OCI-LY1 (cell line): ENCODE data around the gene BBC3.

Source experiments
- EZH2 ChIP-seq: fragments of 200-600 bp; sonication (generic), shearing (Covaris generic); IDR thresholded peaks from 2 replicates; pipeline ENCODE4 v1.8.0; 2017; ENCODE audit warnings: borderline replicate concordance, mixed run types, mild to moderate bottlenecking, antibody characterized with exemption, low read length, moderate library complexity, mixed read lengths
- TF ChIP-seq, protein P1 (sequence below): fragments of 200-600 bp; sonication (generic), shearing (Covaris generic); IDR thresholded peaks from 2 replicates; pipeline ENCODE4 v1.5.1; 2017; ENCODE audit warnings: mild to moderate bottlenecking, antibody characterized with exemption, low read length, moderate library complexity, mixed read lengths

DNA sequence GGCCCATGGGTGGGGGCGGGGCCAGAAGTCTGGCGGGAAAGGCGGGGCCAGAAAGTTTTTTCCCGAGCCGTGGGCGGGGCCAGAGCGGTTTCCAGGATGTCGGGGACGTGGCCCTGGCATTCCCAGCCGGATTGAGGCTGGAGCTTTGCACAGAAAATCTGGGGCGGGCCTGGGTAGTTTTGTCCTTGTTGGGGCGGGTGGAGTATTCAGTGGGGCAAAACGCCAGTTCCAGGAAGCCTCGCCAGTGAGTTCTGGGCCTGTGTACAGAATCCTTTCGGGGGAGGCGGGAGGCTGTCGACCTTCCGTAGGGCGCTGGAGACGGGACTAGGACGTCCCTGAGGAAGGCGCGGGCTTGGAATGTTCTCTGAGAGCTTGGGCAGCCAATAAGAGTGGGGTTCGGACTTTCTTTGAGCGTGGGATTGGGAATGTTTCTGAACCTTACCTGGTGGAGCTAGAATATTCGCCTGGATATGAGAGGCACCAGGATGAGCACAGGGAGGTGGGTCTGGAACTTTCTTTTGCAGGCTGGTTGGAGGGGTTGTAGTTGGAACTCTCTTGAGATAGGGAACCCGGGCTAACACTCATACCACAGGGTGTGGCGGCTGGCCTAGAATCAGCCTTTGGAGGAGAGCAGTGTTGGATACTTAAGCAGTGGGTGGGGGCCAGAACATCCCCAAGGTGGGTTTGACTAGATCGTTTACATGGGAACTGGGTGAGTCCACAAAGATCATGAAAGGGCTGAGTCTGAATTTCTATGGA lies 26.6 kb upstream of the BBC3 start:
- TF ChIP-seq, protein P1, sequence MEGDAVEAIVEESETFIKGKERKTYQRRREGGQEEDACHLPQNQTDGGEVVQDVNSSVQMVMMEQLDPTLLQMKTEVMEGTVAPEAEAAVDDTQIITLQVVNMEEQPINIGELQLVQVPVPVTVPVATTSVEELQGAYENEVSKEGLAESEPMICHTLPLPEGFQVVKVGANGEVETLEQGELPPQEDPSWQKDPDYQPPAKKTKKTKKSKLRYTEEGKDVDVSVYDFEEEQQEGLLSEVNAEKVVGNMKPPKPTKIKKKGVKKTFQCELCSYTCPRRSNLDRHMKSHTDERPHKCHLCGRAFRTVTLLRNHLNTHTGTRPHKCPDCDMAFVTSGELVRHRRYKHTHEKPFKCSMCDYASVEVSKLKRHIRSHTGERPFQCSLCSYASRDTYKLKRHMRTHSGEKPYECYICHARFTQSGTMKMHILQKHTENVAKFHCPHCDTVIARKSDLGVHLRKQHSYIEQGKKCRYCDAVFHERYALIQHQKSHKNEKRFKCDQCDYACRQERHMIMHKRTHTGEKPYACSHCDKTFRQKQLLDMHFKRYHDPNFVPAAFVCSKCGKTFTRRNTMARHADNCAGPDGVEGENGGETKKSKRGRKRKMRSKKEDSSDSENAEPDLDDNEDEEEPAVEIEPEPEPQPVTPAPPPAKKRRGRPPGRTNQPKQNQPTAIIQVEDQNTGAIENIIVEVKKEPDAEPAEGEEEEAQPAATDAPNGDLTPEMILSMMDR = no peak
- TF ChIP-seq EZH2 = no peak
